ENCODE results near the gene ALDOB. TPM values are rescaled to one million over a fixed set of nuclear protein-coding genes. Genes with fewer than 3 reads are reported as not detected.

The ALDOB gene
- total and polyA plus RNA-seq, 2 donors (not counting 3 experiments of a cell fraction or from before 2014, with no cell fraction given), result not detected

DNA sequence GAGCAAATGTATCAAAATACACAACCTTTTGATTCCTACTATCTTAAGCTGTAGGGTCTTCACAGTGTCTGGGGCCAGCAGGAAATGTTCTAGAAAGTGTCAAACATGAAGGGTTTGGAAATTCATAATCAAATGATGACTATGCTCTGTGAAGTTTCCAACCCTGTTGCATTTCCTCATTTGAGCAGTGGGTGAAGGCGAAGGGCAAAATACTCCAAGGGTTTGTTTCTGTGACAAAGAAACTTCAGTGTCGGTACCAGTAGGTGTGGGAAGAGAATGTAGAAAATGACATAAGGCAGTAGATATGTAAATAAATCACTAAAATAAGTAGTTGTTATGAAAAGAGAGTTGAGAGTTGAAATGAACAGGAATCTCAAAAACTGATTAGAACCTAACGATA lies 576 bp downstream of the ALDOB start:
- DNase-seq (ENCODE audit: low read depth, low spot score) (no peak), FAIRE-seq (no peak)
- Histone ChIP-seq H3K9me1 (replicated peaks; ENCODE audit: control insufficient read depth, extremely low read depth, insufficient read depth, low read length) (no peaks in the 10 kb centered on the region), H3K79me2 (ENCODE audit: control insufficient read depth, insufficient read depth, low read length) (no peaks in the 10 kb centered on the region), H3K9ac (replicated peaks; ENCODE audit: extremely low read depth, insufficient read depth, low read length) (no peak overlapping the region), H3K9me3 (replicated peaks; ENCODE audit: control insufficient read depth, insufficient read depth, low read length) (no peaks in the 10 kb centered on the region), H4K20me1 (replicated peaks; ENCODE audit: control insufficient read depth, extremely low read depth, insufficient read depth, low read length) (no peaks in the 10 kb centered on the region), H3K4me1 (ENCODE audit: control insufficient read depth, extremely low read depth, insufficient read depth, low read length) (no peaks in the 10 kb centered on the region), H3K36me3 (ENCODE audit: control insufficient read depth in 2 of 2, extremely low read depth in 1 of 2, insufficient read depth in 2 of 2, low read length in 2 of 2) (no peaks in the 10 kb centered on the region), H3K4me2 (ENCODE audit: insufficient read depth, low read length) (no peak overlapping the region), H2AFZ (ENCODE audit: low read depth, low read length) (no peak overlapping the region), H3K27ac (ENCODE audit: insufficient read depth, low read depth, low read length) (no peak overlapping the region), H3K4me3 (replicated peaks in 1 of 3; ENCODE audit: insufficient read depth in 1 of 3, low read depth in 1 of 3, low read length in 3 of 3) (no peak overlapping the region), H3K27me3 (ENCODE audit: control insufficient read depth in 2 of 2, insufficient read depth in 2 of 2, low read length in 2 of 2) (peaks cover 0 to 3% of the 10 kb centered on the region in 2 experiments)
- no TSS peak for BruUV-seq (replicated peaks)
- ChIA-PET POLR2A (no interaction called here), CTCF (no interaction called here)
- TF ChIP-seq JUN (IDR thresholded peaks at IDR 0.05; ENCODE audit: borderline replicate concordance, insufficient read depth, insufficient read length, low read depth), result no peak
- no peak for TF ChIP-seq GATA2 (IDR thresholded peaks at IDR 0.05; ENCODE audit: insufficient read depth, insufficient read length, low read depth, low read length)
- no peak for TF ChIP-seq EZH2 (IDR thresholded peaks at IDR 0.05; ENCODE audit: borderline replicate concordance, low read depth, low read length, severe bottlenecking)
- no peak for TF ChIP-seq POLR2AphosphoS5 (IDR thresholded peaks at IDR 0.05; ENCODE audit: insufficient read depth, low read depth, low read length)
- no peak for TF ChIP-seq POLR2A (IDR thresholded peaks at IDR 0.05; ENCODE audit: low read depth, low read length)
- TF ChIP-seq FOS (IDR thresholded peaks at IDR 0.05; ENCODE audit: borderline replicate concordance, insufficient read depth, low read length), result no peak
- no peak for TF ChIP-seq MAX (IDR thresholded peaks at IDR 0.05; ENCODE audit: insufficient read depth, insufficient read length)
- TF ChIP-seq, protein P1, sequence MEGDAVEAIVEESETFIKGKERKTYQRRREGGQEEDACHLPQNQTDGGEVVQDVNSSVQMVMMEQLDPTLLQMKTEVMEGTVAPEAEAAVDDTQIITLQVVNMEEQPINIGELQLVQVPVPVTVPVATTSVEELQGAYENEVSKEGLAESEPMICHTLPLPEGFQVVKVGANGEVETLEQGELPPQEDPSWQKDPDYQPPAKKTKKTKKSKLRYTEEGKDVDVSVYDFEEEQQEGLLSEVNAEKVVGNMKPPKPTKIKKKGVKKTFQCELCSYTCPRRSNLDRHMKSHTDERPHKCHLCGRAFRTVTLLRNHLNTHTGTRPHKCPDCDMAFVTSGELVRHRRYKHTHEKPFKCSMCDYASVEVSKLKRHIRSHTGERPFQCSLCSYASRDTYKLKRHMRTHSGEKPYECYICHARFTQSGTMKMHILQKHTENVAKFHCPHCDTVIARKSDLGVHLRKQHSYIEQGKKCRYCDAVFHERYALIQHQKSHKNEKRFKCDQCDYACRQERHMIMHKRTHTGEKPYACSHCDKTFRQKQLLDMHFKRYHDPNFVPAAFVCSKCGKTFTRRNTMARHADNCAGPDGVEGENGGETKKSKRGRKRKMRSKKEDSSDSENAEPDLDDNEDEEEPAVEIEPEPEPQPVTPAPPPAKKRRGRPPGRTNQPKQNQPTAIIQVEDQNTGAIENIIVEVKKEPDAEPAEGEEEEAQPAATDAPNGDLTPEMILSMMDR (IDR thresholded peaks at IDR 0.05; ENCODE audit: extremely low read depth in 1 of 2, insufficient read depth in 1 of 2, low read depth in 1 of 2, low read length in 2 of 2), result no peak
- no peak for TF ChIP-seq MYC (IDR thresholded peaks at IDR 0.05; ENCODE audit: low read depth, low read length)
- intact Hi-C loops (cut with micrococcal nuclease), result no loop called here
- dilution Hi-C loops (cut with MboI; ENCODE audit: extremely low pct_ligation_motif_present, low sequenced_read_pairs), result no loop called here
